Gastroesophageal sphincter (tissue), 4 donors: ENCODE results near the gene UQCRFS1. TPM values are rescaled to one million over a fixed set of nuclear protein-coding genes. Genes with fewer than 3 reads are reported as not detected.

Experiments used
- ATAC-seq: fragments of 150-250 bp; one replicate; pipeline ENCODE4 v1.9.1; 2016; ENCODE audit warnings: mild to moderate bottlenecking, moderate library complexity
- H3K27ac ChIP-seq, 4 donors: fragments of 200-600 bp; sonication (generic) in 3 of 4; 1 replicate in 3 of 4; 2 replicates in 1 of 4; pipeline ENCODE4 v1.5.1; 2016 to 2019
- H3K27me3 ChIP-seq: fragments of 200-600 bp; sonication (generic); one replicate; pipeline ENCODE4 v1.5.1; 2019
- H3K36me3 ChIP-seq, 2 donors: fragments of 200-600 bp; sonication (generic); one replicate each; pipeline ENCODE4 v1.5.1; 2019; ENCODE audit warnings: control low read depth in 1 of 2
- H3K4me1 ChIP-seq, 3 donors: fragments of 200-600 bp; sonication (generic); 1 replicate in 2 of 3; 2 replicates in 1 of 3; pipeline ENCODE4 v1.5.1; 2016 to 2019; ENCODE audit warnings: control low read depth in 2 of 3
- H3K4me3 ChIP-seq, 2 donors: fragments of 200-600 bp; sonication (generic); one replicate each; pipeline ENCODE4 v1.5.1; 2019; ENCODE audit warnings: mild to moderate bottlenecking in 1 of 2, moderate library complexity in 1 of 2
- H3K9me3 ChIP-seq, 3 donors: fragments of 200-600 bp; sonication (generic); one replicate each; pipeline ENCODE4 v1.5.1; 2017 to 2019; ENCODE audit warnings: control low read depth in 2 of 3
- CTCF ChIP-seq, 4 experiments: fragments of 200-600 bp in 2 of 4; fragments of 450-650 bp in 2 of 4; sonication (generic) in 1 of 4; IDR thresholded peaks; one replicate each; pipeline ENCODE4 v1.5.1; 2017 to 2019; ENCODE audit warnings: antibody characterized with exemption in 4 of 4, mild to moderate bottlenecking in 2 of 4, moderate library complexity in 2 of 4
- EP300 ChIP-seq: sonication (generic); formaldehyde crosslinking; IDR thresholded peaks from one replicate; pipeline ENCODE4 v1.6.1; 2017; ENCODE audit warnings: antibody characterized with exemption, mild to moderate bottlenecking
- POLR2A ChIP-seq, 2 donors: fragments of 450-650 bp; IDR thresholded peaks; one replicate each; pipeline ENCODE4 v1.6.1; 2017; ENCODE audit warnings: antibody characterized with exemption in 2 of 2, mild to moderate bottlenecking in 2 of 2, moderate library complexity in 1 of 2
- POLR2AphosphoS5 ChIP-seq: sonication (generic); formaldehyde crosslinking; IDR thresholded peaks from one replicate; pipeline ENCODE4 v1.6.1; 2017; ENCODE audit warnings: antibody characterized with exemption
- WGBS, 2 donors: methylation state at CpG; one replicate each; pipeline ENCODE4 v1.1.5; 2018; ENCODE audit warnings: low coverage in 1 of 2; 5-methylcytosine and 5-hydroxymethylcytosine counted together
- total RNA-seq, 4 donors: library from RNA; depleted of rRNA; stranded (reverse); fragments of >200 nt; gene quantifications; one replicate each; pipeline ENCODE4 v1.1.0, GENCODE V29; 2016

Gene UQCRFS1
- total RNA-seq, 4 donors from 2014 or later: 34.7 to 40.6 (median 37.7) TPM

GRCh38 chr19:29176981-29177754 lies 35.8 kb downstream of the UQCRFS1 start:
- Histone ChIP-seq H3K27ac (no peak overlapping the region), H3K27me3 (no peaks in the 10 kb centered on the region), H3K36me3 (no peaks in the 10 kb centered on the region), H3K9me3 (peaks cover 0 to 54% (median 0%) of the 10 kb centered on the region in 3 donors), H3K4me1 (no peaks in the 10 kb centered on the region), H3K4me3 (no peak overlapping the region)
- no peak for ATAC-seq
- 54 to 90% methylated on average over 2 of the region's 2 CpGs for WGBS, 2 donors
- TF ChIP-seq POLR2A (IDR thresholded peaks at IDR 0.05): no peak
- TF ChIP-seq CTCF (IDR thresholded peaks at IDR 0.05): no peak
- no peak for TF ChIP-seq EP300
- no peak for TF ChIP-seq POLR2AphosphoS5

GRCh38 chr19:29173896-29174295 lies 39.1 kb downstream of the UQCRFS1 start:
- Histone ChIP-seq H3K27me3 (no peaks in the 10 kb centered on the region), H3K4me3 (no peak overlapping the region), H3K36me3 (no peaks in the 10 kb centered on the region), H3K9me3 (peaks cover 0 to 54% (median 0%) of the 10 kb centered on the region in 3 donors), H3K4me1 (no peaks in the 10 kb centered on the region), H3K27ac (no peak overlapping the region)
- no peak for TF ChIP-seq CTCF (IDR thresholded peaks at IDR 0.05)
- no peak for TF ChIP-seq EP300
- TF ChIP-seq POLR2AphosphoS5: no peak
- no peak for TF ChIP-seq POLR2A (IDR thresholded peaks at IDR 0.05)
- 79% methylated on average over 2 of the region's 2 CpGs; no CpG with 5 or more reads in 1 of the 2 donors for WGBS, 2 donors
- no peak for ATAC-seq

- WGBS, 2 donors: 81 to 83% methylated on average over 2 of the region's 2 CpGs
- Histone ChIP-seq H3K27ac (no peak overlapping the region), H3K36me3 (no peaks in the 10 kb centered on the region), H3K4me1 (no peaks in the 10 kb centered on the region), H3K9me3 (peaks cover 0 to 38% (median 0%) of the 10 kb centered on the region in 3 donors), H3K4me3 (no peak overlapping the region), H3K27me3 (no peaks in the 10 kb centered on the region)
- TF ChIP-seq EP300 (no peak), CTCF (IDR thresholded peaks at IDR 0.05) (no peak), POLR2A (IDR thresholded peaks at IDR 0.05) (no peak), POLR2AphosphoS5 (no peak)
- no peak for ATAC-seq
Observed at GRCh38 chr19:29172302-29172701, 40.6 kb downstream of the UQCRFS1 start.

GRCh38 chr19:29171525-29171924 lies 41.4 kb downstream of the UQCRFS1 start:
- Histone ChIP-seq H3K27ac (no peak overlapping the region), H3K27me3 (no peaks in the 10 kb centered on the region), H3K4me1 (no peaks in the 10 kb centered on the region), H3K9me3 (peaks cover 0 to 31% (median 0%) of the 10 kb centered on the region in 3 donors), H3K4me3 (no peak overlapping the region), H3K36me3 (no peaks in the 10 kb centered on the region)
- no peak for TF ChIP-seq POLR2AphosphoS5
- no peak for TF ChIP-seq CTCF (IDR thresholded peaks at IDR 0.05)
- no peak for TF ChIP-seq POLR2A (IDR thresholded peaks at IDR 0.05)
- TF ChIP-seq EP300: no peak
- 80 to 86% methylated on average over 1 to 2 of the region's 2 CpGs for WGBS, 2 donors
- no peak for ATAC-seq

- no peaks in the 10 kb centered on the region for H3K4me1 ChIP-seq
- ATAC-seq: no peak
- no peaks in the 10 kb centered on the region for H3K36me3 ChIP-seq
- H3K27ac ChIP-seq: no peak overlapping the region
- no peak for TF ChIP-seq POLR2AphosphoS5
- TF ChIP-seq POLR2A (IDR thresholded peaks at IDR 0.05): no peak
- TF ChIP-seq CTCF (IDR thresholded peaks at IDR 0.05): no peak
- TF ChIP-seq EP300: no peak
- peaks cover 0 to 21% (median 0%) of the 10 kb centered on the region in 3 donors for H3K9me3 ChIP-seq
- WGBS, 2 donors: 33 to 54% methylated on average over 1 of the region's 1 CpG
- no peaks in the 10 kb centered on the region for H3K27me3 ChIP-seq
- H3K4me3 ChIP-seq: no peak overlapping the region
Observed at GRCh38 chr19:29170554-29170953, 42.4 kb downstream of the UQCRFS1 start.
